Parathyroid adenoma (tissue), 2 donors: ENCODE measurements around the gene KIAA1671.

Experiments
- H2AFZ ChIP-seq: fragments of 300-600 bp; sonication (generic); one replicate; pipeline ENCODE4 v1.7.0; 2017; ENCODE audit warnings: antibody characterized with exemption, mild to moderate bottlenecking
- H3K27ac ChIP-seq: fragments of 300-600 bp; sonication (generic); one replicate; pipeline ENCODE4 v1.7.0; 2017
- H3K27me3 ChIP-seq: fragments of 300-600 bp; sonication (generic); one replicate; pipeline ENCODE4 v1.7.0; 2017; ENCODE audit warnings: low read length; ENCODE audit not compliant: control insufficient read depth, insufficient read depth
- H3K36me3 ChIP-seq: fragments of 300-600 bp; sonication (generic); one replicate; pipeline ENCODE4 v1.7.0; 2017; ENCODE audit warnings: low read length; ENCODE audit not compliant: control insufficient read depth, insufficient read depth
- H3K4me1 ChIP-seq: fragments of 300-600 bp; sonication (generic); one replicate; pipeline ENCODE4 v1.7.0; 2017; ENCODE audit warnings: control low read depth
- H3K4me2 ChIP-seq: fragments of 300-600 bp; sonication (generic); one replicate; pipeline ENCODE4 v1.7.0; 2017; ENCODE audit warnings: low read length
- H3K4me3 ChIP-seq: fragments of 300-600 bp; sonication (generic); one replicate; pipeline ENCODE4 v1.7.0; 2017; ENCODE audit warnings: low read depth, low read length
- H3K79me2 ChIP-seq: fragments of 300-600 bp; sonication (generic); one replicate; pipeline ENCODE4 v1.7.0; 2017; ENCODE audit warnings: control low read depth
- H3K9ac ChIP-seq: fragments of 300-600 bp; sonication (generic); one replicate; pipeline ENCODE4 v1.7.0; 2017; ENCODE audit warnings: mild to moderate bottlenecking
- H3K9me3 ChIP-seq: fragments of 300-600 bp; sonication (generic); one replicate; pipeline ENCODE4 v1.7.0; 2017; ENCODE audit warnings: low read length; ENCODE audit not compliant: control insufficient read depth
- TF ChIP-seq, protein P1 (sequence below): fragments of 300-600 bp; sonication (generic); IDR thresholded peaks from one replicate; pipeline ENCODE4 v1.7.0; 2017; ENCODE audit warnings: antibody characterized with exemption, mild to moderate bottlenecking
- donor health status: primary hyperparathyroidism.

The KIAA1671 gene

DNA sequence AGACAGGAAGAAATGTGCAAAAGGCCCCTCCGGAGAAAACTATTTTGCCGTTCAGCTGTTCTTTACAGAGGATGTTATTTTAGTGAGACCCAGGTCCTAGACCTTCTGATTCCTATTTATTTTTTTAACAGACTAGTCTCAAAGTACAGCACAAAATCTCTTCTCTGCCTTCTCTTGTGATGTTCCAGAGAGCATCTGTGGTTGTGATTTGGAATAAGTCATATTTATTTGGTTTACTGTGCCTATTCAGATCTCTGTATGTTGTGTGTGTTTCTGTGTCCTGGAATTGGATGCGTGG, 26.1 kb upstream of the KIAA1671 start:
- TF ChIP-seq, protein P1, sequence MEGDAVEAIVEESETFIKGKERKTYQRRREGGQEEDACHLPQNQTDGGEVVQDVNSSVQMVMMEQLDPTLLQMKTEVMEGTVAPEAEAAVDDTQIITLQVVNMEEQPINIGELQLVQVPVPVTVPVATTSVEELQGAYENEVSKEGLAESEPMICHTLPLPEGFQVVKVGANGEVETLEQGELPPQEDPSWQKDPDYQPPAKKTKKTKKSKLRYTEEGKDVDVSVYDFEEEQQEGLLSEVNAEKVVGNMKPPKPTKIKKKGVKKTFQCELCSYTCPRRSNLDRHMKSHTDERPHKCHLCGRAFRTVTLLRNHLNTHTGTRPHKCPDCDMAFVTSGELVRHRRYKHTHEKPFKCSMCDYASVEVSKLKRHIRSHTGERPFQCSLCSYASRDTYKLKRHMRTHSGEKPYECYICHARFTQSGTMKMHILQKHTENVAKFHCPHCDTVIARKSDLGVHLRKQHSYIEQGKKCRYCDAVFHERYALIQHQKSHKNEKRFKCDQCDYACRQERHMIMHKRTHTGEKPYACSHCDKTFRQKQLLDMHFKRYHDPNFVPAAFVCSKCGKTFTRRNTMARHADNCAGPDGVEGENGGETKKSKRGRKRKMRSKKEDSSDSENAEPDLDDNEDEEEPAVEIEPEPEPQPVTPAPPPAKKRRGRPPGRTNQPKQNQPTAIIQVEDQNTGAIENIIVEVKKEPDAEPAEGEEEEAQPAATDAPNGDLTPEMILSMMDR: no peak
- no peaks in the 10 kb centered on the region for H3K9me3 ChIP-seq
- H3K4me3 ChIP-seq: no peak overlapping the region
- no peaks in the 10 kb centered on the region for H3K4me1 ChIP-seq
- no peak overlapping the region for H3K4me2 ChIP-seq
- no peaks in the 10 kb centered on the region for H3K27me3 ChIP-seq
- H2AFZ ChIP-seq: no peak overlapping the region
- H3K9ac ChIP-seq: no peak overlapping the region
- H3K27ac ChIP-seq: no peak overlapping the region
- no peaks in the 10 kb centered on the region for H3K79me2 ChIP-seq
- no peaks in the 10 kb centered on the region for H3K36me3 ChIP-seq

DNA sequence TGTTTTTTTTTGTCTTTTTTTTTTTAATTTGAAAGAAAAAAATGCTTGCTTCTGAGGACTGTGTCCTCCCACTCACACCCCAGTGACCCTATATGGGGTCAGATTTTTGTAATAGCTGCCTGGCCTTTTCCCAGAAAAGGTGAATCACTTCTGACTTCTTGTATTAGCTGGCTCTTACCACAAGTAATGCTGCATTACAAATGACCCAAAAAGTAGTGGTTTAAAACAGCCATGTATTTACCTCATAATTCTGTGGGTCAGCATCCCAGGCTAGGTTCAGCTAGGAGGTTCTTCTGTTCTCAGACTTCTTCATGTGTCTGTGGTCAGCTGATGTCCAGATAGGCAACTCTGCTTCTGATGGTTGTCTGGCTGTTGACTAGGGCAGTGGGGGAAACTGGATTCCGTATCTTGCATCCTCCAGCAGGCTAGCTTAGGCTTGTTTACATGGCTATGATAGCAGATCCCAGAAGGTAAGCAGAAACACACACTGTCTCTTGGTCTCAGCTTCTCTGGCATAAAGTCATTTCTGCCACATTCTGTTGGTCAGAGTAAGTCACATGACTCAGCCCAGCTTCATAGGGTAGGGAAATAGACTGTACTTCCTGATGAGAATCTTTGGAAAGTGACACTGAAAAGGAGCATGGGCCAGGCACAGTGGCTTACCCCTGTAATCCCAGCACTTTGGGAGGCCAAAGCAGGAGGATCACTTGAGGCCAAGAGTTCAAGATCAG, 25.5 kb upstream of the KIAA1671 start:
- Histone ChIP-seq H3K4me3 (no peak overlapping the region), H3K9me3 (no peaks in the 10 kb centered on the region), H3K27me3 (no peaks in the 10 kb centered on the region), H3K79me2 (no peaks in the 10 kb centered on the region), H3K9ac (no peak overlapping the region), H3K27ac (no peak overlapping the region), H3K4me1 (no peaks in the 10 kb centered on the region), H3K36me3 (no peaks in the 10 kb centered on the region), H2AFZ (no peak overlapping the region), H3K4me2 (no peak overlapping the region)
- TF ChIP-seq, protein P1: no peak

DNA sequence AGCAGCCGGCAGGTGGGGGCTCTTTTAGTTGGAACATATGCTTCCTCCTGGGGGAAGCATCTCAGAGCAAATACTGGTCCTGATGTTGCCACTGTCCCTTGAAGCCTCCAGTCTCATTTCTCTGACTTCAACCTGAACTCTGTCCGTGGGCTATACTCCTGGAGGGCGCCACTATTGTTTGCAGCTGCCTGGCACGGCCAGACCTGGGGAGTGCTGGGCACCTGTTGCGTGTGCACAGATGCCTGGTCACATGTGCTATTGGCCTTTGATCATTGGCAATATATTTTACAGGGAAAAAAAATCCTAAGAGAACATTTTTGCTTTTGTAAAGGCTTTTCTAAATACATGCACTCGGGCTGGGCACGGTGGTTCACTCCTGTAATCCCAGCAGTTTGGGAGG, 24.2 kb upstream of the KIAA1671 start:
- Histone ChIP-seq H2AFZ (no peak overlapping the region), H3K36me3 (no peaks in the 10 kb centered on the region), H3K4me2 (no peak overlapping the region), H3K9me3 (no peaks in the 10 kb centered on the region), H3K27ac (no peak overlapping the region), H3K9ac (no peak overlapping the region), H3K79me2 (no peaks in the 10 kb centered on the region), H3K4me3 (no peak overlapping the region), H3K4me1 (no peaks in the 10 kb centered on the region), H3K27me3 (no peaks in the 10 kb centered on the region)
- TF ChIP-seq, protein P1: no peak

DNA sequence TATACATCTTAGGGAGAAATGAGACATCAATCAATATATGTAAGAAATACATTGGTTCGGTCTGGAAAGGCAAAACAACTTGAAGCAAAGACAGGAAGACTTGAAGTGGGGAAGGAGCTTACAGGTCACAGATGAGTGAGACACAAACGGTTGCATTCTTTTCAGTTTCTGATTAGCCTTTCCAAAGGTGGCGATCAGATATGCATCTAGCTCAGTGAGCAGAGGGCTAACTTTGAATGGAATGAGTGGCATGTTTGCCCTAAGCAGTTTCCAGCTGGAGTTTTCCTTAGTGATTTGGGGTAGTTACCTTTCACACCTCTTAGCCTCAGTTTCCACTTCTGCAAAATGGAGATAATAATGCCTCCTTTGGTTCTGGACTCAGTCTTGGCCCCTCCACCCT, 21.8 kb upstream of the KIAA1671 start:
- Histone ChIP-seq H3K79me2 (no peaks in the 10 kb centered on the region), H2AFZ (no peak overlapping the region), H3K4me3 (no peak overlapping the region), H3K36me3 (no peaks in the 10 kb centered on the region), H3K4me2 (no peak overlapping the region), H3K9ac (no peak overlapping the region), H3K27ac (no peak overlapping the region), H3K9me3 (no peaks in the 10 kb centered on the region), H3K4me1 (no peaks in the 10 kb centered on the region), H3K27me3 (no peaks in the 10 kb centered on the region)
- TF ChIP-seq, protein P1: no peak

DNA sequence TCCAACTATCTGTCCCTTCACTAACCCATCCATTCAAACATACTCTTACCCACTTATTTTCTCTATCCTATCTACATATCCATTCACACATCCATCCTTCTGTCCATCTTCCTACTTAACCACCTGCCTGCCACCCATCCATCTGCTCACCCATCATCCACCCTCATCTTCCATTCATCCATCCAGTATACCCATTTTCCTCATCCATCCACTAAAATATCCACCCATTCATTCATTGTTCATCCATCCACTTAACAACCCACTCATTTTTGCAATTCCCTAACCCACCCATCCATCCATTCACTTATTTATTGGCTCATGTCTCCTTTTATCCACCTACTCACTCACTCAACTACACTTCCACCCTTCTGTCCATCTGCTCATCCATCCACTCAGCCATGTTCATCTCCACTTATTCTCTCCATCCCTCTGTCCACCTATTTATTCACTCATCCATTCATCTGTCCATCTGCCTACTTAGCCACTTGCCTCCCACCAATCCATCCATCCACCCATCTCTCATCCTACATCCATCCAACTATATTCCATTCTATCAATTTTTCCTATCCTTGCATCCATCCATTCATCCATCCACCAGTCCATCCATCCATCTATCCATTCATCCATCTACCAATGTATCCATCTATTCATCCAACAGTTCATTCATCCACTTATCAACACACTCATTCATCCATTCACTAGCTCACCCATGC, 16.6 kb upstream of the KIAA1671 start:
- Histone ChIP-seq H3K9ac (no peak overlapping the region), H3K27me3 (no peaks in the 10 kb centered on the region), H3K4me1 (no peaks in the 10 kb centered on the region), H3K9me3 (no peaks in the 10 kb centered on the region), H3K27ac (no peak overlapping the region), H3K36me3 (no peaks in the 10 kb centered on the region), H3K79me2 (no peaks in the 10 kb centered on the region), H3K4me3 (no peak overlapping the region), H2AFZ (no peak overlapping the region), H3K4me2 (no peak overlapping the region)
- TF ChIP-seq, protein P1: no peak
